ENCODE results near the gene MS4A5. TPM values are rescaled to one million over a fixed set of nuclear protein-coding genes. Genes with fewer than 3 reads are reported as not detected.

MS4A5 gene
- polyA plus RNA-seq, 1 donor (not counting 4 experiments of a cell fraction or from before 2014, with no cell fraction given) = not detected

- H3K27ac ChIP-seq (ENCODE audit: control insufficient read depth, insufficient read depth, low read length) = no peak within 1 kb of the TSS
- FAIRE-seq = no peak
- no peaks in the 10 kb centered on the region for H3K27me3 ChIP-seq (ENCODE audit: control insufficient read depth, extremely low read depth, insufficient read depth, low read length)
Measured at GRCh38 chr11:60492488-60493009, 63.2 kb downstream of the MS4A5 start, which contains the start of gene MS4A12. Gene MS4A12 (plus strand): TSS chr11:60492778. CDS start chr11:60497319, 4,541 bp downstream.

GRCh38 chr11:60493454-60493853 lies 64.1 kb downstream of the MS4A5 start:
- Histone ChIP-seq H3K4me3 (ENCODE audit: control insufficient read depth in 2 of 3, extremely low read depth in 1 of 3, insufficient read depth in 2 of 3, low read depth in 1 of 3, low read length in 3 of 3) (no peak overlapping the region), H3K9me3 (ENCODE audit: control insufficient read depth, low read depth, low read length) (no peaks in the 10 kb centered on the region), H3K4me2 (ENCODE audit: control insufficient read depth, extremely low read depth, insufficient read depth, low read depth, low read length) (no peak overlapping the region), H2AFZ (ENCODE audit: control insufficient read depth, low read length) (no peak overlapping the region), H3K36me3 (ENCODE audit: control insufficient read depth in 2 of 2, extremely low read depth in 1 of 2, insufficient read depth in 2 of 2, low read length in 2 of 2) (no peaks in the 10 kb centered on the region), H3K79me2 (ENCODE audit: control insufficient read depth, insufficient read depth, low read length) (no peaks in the 10 kb centered on the region), H3K9me1 (ENCODE audit: control insufficient read depth, extremely low read depth, insufficient read depth, low read length) (no peaks in the 10 kb centered on the region), H4K20me1 (ENCODE audit: control insufficient read depth, extremely low read depth, insufficient read depth, low read length) (no peaks in the 10 kb centered on the region), H3K27me3 (ENCODE audit: control insufficient read depth, extremely low read depth, insufficient read depth, low read length) (no peaks in the 10 kb centered on the region), H3K4me1 (ENCODE audit: control insufficient read depth, extremely low read depth, insufficient read depth, low read length) (no peaks in the 10 kb centered on the region), H3K27ac (ENCODE audit: control insufficient read depth, insufficient read depth, low read length) (no peak overlapping the region), H3K9ac (ENCODE audit: control insufficient read depth, extremely low read depth, insufficient read depth, low read length) (no peak overlapping the region)
- dilution Hi-C loops (cut with MboI; ENCODE audit: extremely low pct_ligation_motif_present, low sequenced_read_pairs) = no loop called here
- DNase-seq (ENCODE audit: low read depth, low spot score) = no peak
- no peak for TF ChIP-seq CTCF (optimal IDR thresholded peaks at IDR 0.05 in 1 of 3, IDR thresholded peaks at IDR 0.05 in 1 of 3, conservative IDR thresholded peaks at IDR 0.05 in 1 of 3; ENCODE audit: extremely low read depth in 1 of 3, insufficient read depth in 2 of 3, low read length in 3 of 3)
- TF ChIP-seq EZH2 (IDR thresholded peaks at IDR 0.05; ENCODE audit: low read length) = no peak
- no peak for FAIRE-seq

More at GRCh38 chr11:60492488-60493009, 63.2 kb downstream of the MS4A5 start, which contains the start of gene MS4A12:
- Histone ChIP-seq H3K36me3 (ENCODE audit: control insufficient read depth in 2 of 2, extremely low read depth in 1 of 2, insufficient read depth in 2 of 2, low read length in 2 of 2) (no peaks in the 10 kb centered on the region), H3K4me2 (ENCODE audit: control insufficient read depth, extremely low read depth, insufficient read depth, low read depth, low read length) (no peak within 1 kb of the TSS), H3K4me3 (ENCODE audit: control insufficient read depth in 2 of 3, extremely low read depth in 1 of 3, insufficient read depth in 2 of 3, low read depth in 1 of 3, low read length in 3 of 3) (no peak within 1 kb of the TSS), H2AFZ (ENCODE audit: control insufficient read depth, low read length) (no peak within 1 kb of the TSS), H3K79me2 (ENCODE audit: control insufficient read depth, insufficient read depth, low read length) (no peaks in the 10 kb centered on the region), H3K9ac (ENCODE audit: control insufficient read depth, extremely low read depth, insufficient read depth, low read length) (no peak within 1 kb of the TSS), H3K4me1 (ENCODE audit: control insufficient read depth, extremely low read depth, insufficient read depth, low read length) (no peaks in the 10 kb centered on the region), H4K20me1 (ENCODE audit: control insufficient read depth, extremely low read depth, insufficient read depth, low read length) (no peaks in the 10 kb centered on the region), H3K9me3 (ENCODE audit: control insufficient read depth, low read depth, low read length) (no peaks in the 10 kb centered on the region), H3K9me1 (ENCODE audit: control insufficient read depth, extremely low read depth, insufficient read depth, low read length) (no peaks in the 10 kb centered on the region)
- dilution Hi-C loops (cut with MboI; ENCODE audit: extremely low pct_ligation_motif_present, low sequenced_read_pairs) = no loop called here
- DNase-seq (ENCODE audit: low read depth, low spot score) = no peak
- TF ChIP-seq EZH2 (IDR thresholded peaks at IDR 0.05; ENCODE audit: low read length) = no peak
- no peak for TF ChIP-seq CTCF (optimal IDR thresholded peaks at IDR 0.05 in 1 of 3, IDR thresholded peaks at IDR 0.05 in 1 of 3, conservative IDR thresholded peaks at IDR 0.05 in 1 of 3; ENCODE audit: extremely low read depth in 1 of 3, insufficient read depth in 2 of 3, low read length in 3 of 3)

Other genes with a start within 250 kb of the MS4A5 start
- gene MS4A6A, start 246.5 kb upstream of the MS4A5 start, polyA plus RNA-seq = not detected in 3 replicates
- gene MS4A4E, start 186.4 kb upstream of the MS4A5 start, polyA plus RNA-seq = not detected in 3 replicates
- not detected in 3 replicates for gene MS4A4A, start 148.9 kb upstream of the MS4A5 start, polyA plus RNA-seq
- gene MS4A6E, start 102.3 kb upstream of the MS4A5 start, polyA plus RNA-seq = not detected in 3 replicates
- not detected in 3 replicates for gene MS4A7, start 51.0 kb upstream of the MS4A5 start, polyA plus RNA-seq
- gene MS4A14, start 33.1 kb upstream of the MS4A5 start, polyA plus RNA-seq = not detected in 3 replicates
- 0.06 to 0.82 TPM (median 0.07 TPM) in 3 replicates for gene MS4A1, start 26.3 kb downstream of the MS4A5 start, polyA plus RNA-seq
- not detected in 3 replicates for gene MS4A12, start 63.2 kb downstream of the MS4A5 start, polyA plus RNA-seq
- not detected in 3 replicates for gene MS4A13, start 85.8 kb downstream of the MS4A5 start, polyA plus RNA-seq

Data from keratinocyte (primary cell).